ENCODE measurements around the gene SEMA3C. TPM values are rescaled to one million over a fixed set of nuclear protein-coding genes. Genes with fewer than 3 reads are reported as not detected.

Gene SEMA3C
- total RNA-seq, 1 experiment from 2014 or later, result 13.3 TPM

DNA sequence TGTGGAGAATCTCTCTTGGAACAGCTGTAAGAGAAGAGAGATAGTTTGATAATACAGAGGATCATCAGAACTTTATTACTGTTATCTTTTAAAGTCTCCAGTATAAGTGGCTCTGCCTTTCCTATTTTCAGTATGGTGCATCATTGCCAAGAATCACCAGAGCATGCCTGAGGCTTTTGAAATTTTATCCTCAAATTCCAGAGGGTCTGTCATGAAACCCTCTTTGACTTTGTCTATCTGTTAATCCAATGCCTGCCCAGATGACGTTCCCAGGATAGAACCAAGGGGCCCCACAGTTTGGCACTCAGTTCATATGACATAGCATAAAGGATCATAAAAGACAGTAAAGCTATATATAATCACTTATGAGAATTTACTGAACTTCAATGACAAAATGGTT lies 35.3 kb upstream of the SEMA3C start:
- intact Hi-C loops (cut with micrococcal nuclease; ENCODE audit: unreplicated experiment), result no loop called here
- POLR2A ChIA-PET (ENCODE audit: low non-redundant PET), result no interaction called here
- Histone ChIP-seq H3K4me1 (ENCODE audit: insufficient read depth, low read length, poor library complexity, severe bottlenecking) (no peaks in the 10 kb centered on the region), H3K27me3 (replicated peaks; ENCODE audit: insufficient read depth, low read depth, low read length, poor library complexity) (no peaks in the 10 kb centered on the region), H3K36me3 (ENCODE audit: insufficient read depth, low read length, poor library complexity, severe bottlenecking) (no peaks in the 10 kb centered on the region), H3K27ac (ENCODE audit: low read depth, low read length, poor library complexity, severe bottlenecking) (no peak overlapping the region), H3K4me3 (ENCODE audit: low read depth, low read length, poor library complexity, severe bottlenecking) (no peak overlapping the region), H3K9me3 (ENCODE audit: low read depth, low read length, poor library complexity, severe bottlenecking) (no peaks in the 10 kb centered on the region)
- no peak for DNase-seq (ENCODE audit: low spot score)
- no peak for TF ChIP-seq EZH2 (IDR thresholded peaks at IDR 0.05; ENCODE audit: borderline replicate concordance, low read depth, low read length, poor library complexity, severe bottlenecking)
- TF ChIP-seq, protein P1, sequence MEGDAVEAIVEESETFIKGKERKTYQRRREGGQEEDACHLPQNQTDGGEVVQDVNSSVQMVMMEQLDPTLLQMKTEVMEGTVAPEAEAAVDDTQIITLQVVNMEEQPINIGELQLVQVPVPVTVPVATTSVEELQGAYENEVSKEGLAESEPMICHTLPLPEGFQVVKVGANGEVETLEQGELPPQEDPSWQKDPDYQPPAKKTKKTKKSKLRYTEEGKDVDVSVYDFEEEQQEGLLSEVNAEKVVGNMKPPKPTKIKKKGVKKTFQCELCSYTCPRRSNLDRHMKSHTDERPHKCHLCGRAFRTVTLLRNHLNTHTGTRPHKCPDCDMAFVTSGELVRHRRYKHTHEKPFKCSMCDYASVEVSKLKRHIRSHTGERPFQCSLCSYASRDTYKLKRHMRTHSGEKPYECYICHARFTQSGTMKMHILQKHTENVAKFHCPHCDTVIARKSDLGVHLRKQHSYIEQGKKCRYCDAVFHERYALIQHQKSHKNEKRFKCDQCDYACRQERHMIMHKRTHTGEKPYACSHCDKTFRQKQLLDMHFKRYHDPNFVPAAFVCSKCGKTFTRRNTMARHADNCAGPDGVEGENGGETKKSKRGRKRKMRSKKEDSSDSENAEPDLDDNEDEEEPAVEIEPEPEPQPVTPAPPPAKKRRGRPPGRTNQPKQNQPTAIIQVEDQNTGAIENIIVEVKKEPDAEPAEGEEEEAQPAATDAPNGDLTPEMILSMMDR (conservative IDR thresholded peaks at IDR 0.05; ENCODE audit: low read depth, low read length), result no peak
- CTCF ChIA-PET, result no interaction called here
- no TSS peak for BruUV-seq (replicated peaks)

DNA sequence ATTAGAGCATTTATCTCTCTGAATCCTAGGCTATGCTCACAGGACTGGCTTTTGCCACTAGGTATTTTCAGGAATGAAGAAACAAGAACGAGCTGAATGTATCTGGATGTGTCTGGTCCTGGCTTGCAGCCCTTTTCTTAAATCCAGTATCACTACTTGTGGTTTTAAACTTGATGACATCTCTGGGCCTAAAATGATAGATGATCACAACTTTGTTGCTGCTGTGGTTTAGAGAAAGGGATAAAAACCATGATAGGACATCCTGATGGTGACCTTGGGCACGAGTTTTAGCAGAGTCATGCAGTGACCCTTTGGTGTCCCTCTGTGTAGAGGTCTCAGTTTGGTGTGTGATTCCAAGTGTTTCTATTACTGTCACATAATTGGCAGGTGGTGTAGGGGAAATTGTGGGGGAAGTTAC lies 31.7 kb upstream of the SEMA3C start:
- CTCF ChIA-PET, result no interaction called here
- no peak for DNase-seq (ENCODE audit: low spot score)
- intact Hi-C loops (cut with micrococcal nuclease; ENCODE audit: unreplicated experiment), result no loop called here
- Histone ChIP-seq H3K4me3 (ENCODE audit: low read depth, low read length, poor library complexity, severe bottlenecking) (no peak overlapping the region), H3K4me1 (ENCODE audit: insufficient read depth, low read length, poor library complexity, severe bottlenecking) (no peaks in the 10 kb centered on the region), H3K36me3 (ENCODE audit: insufficient read depth, low read length, poor library complexity, severe bottlenecking) (no peaks in the 10 kb centered on the region), H3K9me3 (ENCODE audit: low read depth, low read length, poor library complexity, severe bottlenecking) (no peaks in the 10 kb centered on the region), H3K27ac (ENCODE audit: low read depth, low read length, poor library complexity, severe bottlenecking) (no peak overlapping the region), H3K27me3 (replicated peaks; ENCODE audit: insufficient read depth, low read depth, low read length, poor library complexity) (no peaks in the 10 kb centered on the region)
- POLR2A ChIA-PET (ENCODE audit: low non-redundant PET), result no interaction called here
- no TSS peak for BruUV-seq (replicated peaks)
- TF ChIP-seq EZH2 (IDR thresholded peaks at IDR 0.05; ENCODE audit: borderline replicate concordance, low read depth, low read length, poor library complexity, severe bottlenecking), result no peak
- TF ChIP-seq, protein P1 (conservative IDR thresholded peaks at IDR 0.05; ENCODE audit: low read depth, low read length), result no peak

DNA sequence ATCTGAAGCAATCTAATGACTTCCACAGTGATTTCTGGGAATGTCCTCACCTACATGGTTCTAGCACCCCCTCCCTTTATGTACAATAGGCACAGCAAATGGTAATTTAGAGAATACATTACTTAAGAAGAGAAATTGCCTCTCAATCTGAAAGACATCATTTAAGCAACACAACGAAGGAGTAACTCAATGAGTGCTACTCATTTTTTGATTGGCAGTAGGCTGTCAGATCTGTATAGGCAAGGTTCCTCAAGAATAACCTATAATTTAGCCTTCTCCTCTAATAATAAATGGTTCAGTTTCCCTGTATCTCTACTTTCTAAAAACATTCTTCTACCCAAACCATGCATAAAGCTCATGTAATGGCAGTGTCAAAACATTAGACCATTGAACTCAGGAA lies 30.6 kb upstream of the SEMA3C start:
- H3K36me3 ChIP-seq (ENCODE audit: insufficient read depth, low read length, poor library complexity, severe bottlenecking), result no peaks in the 10 kb centered on the region
- CTCF ChIA-PET, result no interaction called here
- intact Hi-C loops (cut with micrococcal nuclease; ENCODE audit: unreplicated experiment), result no loop called here

More for the DNA sequence above, 30.6 kb upstream of the SEMA3C start:
- Histone ChIP-seq H3K4me3 (ENCODE audit: low read depth, low read length, poor library complexity, severe bottlenecking) (no peak overlapping the region), H3K27me3 (replicated peaks; ENCODE audit: insufficient read depth, low read depth, low read length, poor library complexity) (no peaks in the 10 kb centered on the region), H3K9me3 (ENCODE audit: low read depth, low read length, poor library complexity, severe bottlenecking) (no peaks in the 10 kb centered on the region), H3K4me1 (ENCODE audit: insufficient read depth, low read length, poor library complexity, severe bottlenecking) (no peaks in the 10 kb centered on the region), H3K27ac (ENCODE audit: low read depth, low read length, poor library complexity, severe bottlenecking) (no peak overlapping the region)
- no peak for DNase-seq (ENCODE audit: low spot score)
- TF ChIP-seq, protein P1 (conservative IDR thresholded peaks at IDR 0.05; ENCODE audit: low read depth, low read length), result no peak
- TF ChIP-seq EZH2 (IDR thresholded peaks at IDR 0.05; ENCODE audit: borderline replicate concordance, low read depth, low read length, poor library complexity, severe bottlenecking), result no peak
- BruUV-seq (replicated peaks), result no TSS peak
- POLR2A ChIA-PET (ENCODE audit: low non-redundant PET), result no interaction called here

Measured in A673 (cell line).